OCI-LY7 (cell line): ENCODE results near the gene MEGF8. TPM values are rescaled to one million over a fixed set of nuclear protein-coding genes. Genes with fewer than 3 reads are reported as not detected.
A peak's percentile ranks its signal among the peaks of the same experiment; 100 is the strongest.

Source experiments
- Bru-seq: library from RNA; stranded (reverse); fragments of 400-500 nt; gene quantifications from one replicate; lab custom pipeline; 2021; lab: Mats Ljungman, UMichigan
- BruChase-seq, 2 experiments: library from RNA; stranded (reverse); fragments of 400-500 nt; gene quantifications; one replicate each; lab custom pipeline; 2021; lab: Mats Ljungman, UMichigan
- BruUV-seq: library from RNA; stranded (reverse); fragments of 400-500 nt; replicated peaks from 2 replicates; lab custom pipeline; 2021; lab: Mats Ljungman, UMichigan
- CTCF ChIA-PET: fragments of 300-600 bp; sonication (Branson Sonifier 250); formaldehyde crosslinking; loops from one replicate; lab custom pipeline; 2022; ENCODE audit warnings: antibody characterized with exemption; ENCODE audit not compliant: unreplicated experiment; lab: Charles Lee
- POLR2A ChIA-PET: fragments of 300-600 bp; sonication (Branson Sonifier 250); formaldehyde crosslinking; loops from one replicate; lab custom pipeline; 2022; ENCODE audit warnings: antibody characterized with exemption; lab: Charles Lee
- DNase-seq: peaks from one replicate; pipeline ENCODE4 v3.0.0-alpha.2; 2015; ENCODE audit warnings: low spot score
- H2AFZ ChIP-seq: fragments of 200-600 bp; sonication (generic), shearing (Covaris generic); 2 replicates; pipeline ENCODE4 v1.6.1; 2014; ENCODE audit warnings: mild to moderate bottlenecking, antibody characterized with exemption, low read length, moderate library complexity
- H3K27ac ChIP-seq: fragments of 200-600 bp; sonication (generic); 2 replicates; pipeline ENCODE4 v1.5.1; 2014; ENCODE audit warnings: mixed run types, low read depth, mild to moderate bottlenecking, moderate library complexity, low read length, inconsistent platforms; ENCODE audit not compliant: poor library complexity, severe bottlenecking
- H3K36me3 ChIP-seq: fragments of 200-600 bp; sonication (generic); 2 replicates; pipeline ENCODE4 v1.6.1; 2014; ENCODE audit warnings: mild to moderate bottlenecking, antibody characterized with exemption, low read length, moderate library complexity, mixed read lengths; ENCODE audit not compliant: insufficient read depth
- H3K4me1 ChIP-seq: fragments of 200-600 bp; sonication (generic); 2 replicates; pipeline ENCODE4 v1.5.1; 2014; ENCODE audit warnings: mild to moderate bottlenecking, low read length; ENCODE audit not compliant: insufficient read depth, poor library complexity, severe bottlenecking
- H3K4me2 ChIP-seq: fragments of 200-600 bp; sonication (generic); 2 replicates; pipeline ENCODE4 v1.6.1; 2014; ENCODE audit warnings: mild to moderate bottlenecking, low read length
- H3K4me3 ChIP-seq: fragments of 200-600 bp; sonication (generic); 2 replicates; pipeline ENCODE4 v1.5.1; 2014; ENCODE audit warnings: mild to moderate bottlenecking, low read depth, low read length; ENCODE audit not compliant: poor library complexity, severe bottlenecking
- H3K79me2 ChIP-seq: fragments of 200-600 bp; sonication (generic); 2 replicates; pipeline ENCODE4 v1.6.1; 2016; ENCODE audit warnings: low read depth, mild to moderate bottlenecking, low read length, moderate library complexity, mixed read lengths; ENCODE audit not compliant: insufficient read depth
- H3K9me2 ChIP-seq: fragments of 200-600 bp; sonication (generic); 2 replicates; pipeline ENCODE4 v1.6.1; 2016; ENCODE audit warnings: mild to moderate bottlenecking, low read length, mixed read lengths; ENCODE audit not compliant: insufficient read depth
- H3K9me3 ChIP-seq: fragments of 200-600 bp; sonication (generic); 2 replicates; pipeline ENCODE4 v1.6.1; 2014; ENCODE audit warnings: mild to moderate bottlenecking, mixed run types, low read length, mixed read lengths
- H4K20me1 ChIP-seq: fragments of 200-600 bp; sonication (generic); 2 replicates; pipeline ENCODE4 v1.6.1; 2014; ENCODE audit warnings: mild to moderate bottlenecking, antibody characterized with exemption, low read length, moderate library complexity, mixed read lengths; ENCODE audit not compliant: insufficient read depth
- EZH2phosphoT487 ChIP-seq: fragments of 200-600 bp; sonication (generic); IDR thresholded peaks from 2 replicates; pipeline ENCODE4 v1.6.1; 2018; ENCODE audit warnings: low read depth, borderline replicate concordance, mild to moderate bottlenecking, mixed run types, antibody characterized with exemption, low read length, moderate library complexity, mixed read lengths
- intact Hi-C: fragments of 100-400 bp; cut with micrococcal nuclease; formaldehyde crosslinking; loops from one replicate; pipeline ENCODE4 v1.10.0; 2022; ENCODE audit not compliant: unreplicated experiment
- long read RNA-seq: library from polyadenylated mRNA; stranded (forward); transcript quantifications from one replicate; pipeline ENCODE4 v2.0.0, GENCODE V29; 2022
- total RNA-seq, 2 experiments: library from RNA; depleted of rRNA in 1 of 2; stranded (reverse); fragments of >200 nt in 1 of 2; shearing (Covaris generic) in 1 of 2; gene quantifications; 2 replicates each; pipeline ENCODE4 v1.2.3, GENCODE V29; 2014 to 2022
- TF ChIP-seq, protein P1 (sequence below): fragments of 200-600 bp; sonication (generic); conservative IDR thresholded peaks from 2 replicates; pipeline ENCODE4 v1.5.1; 2014; ENCODE audit warnings: mild to moderate bottlenecking, antibody characterized with exemption, low read length, moderate library complexity, mixed read lengths

MEGF8 gene, protein sequence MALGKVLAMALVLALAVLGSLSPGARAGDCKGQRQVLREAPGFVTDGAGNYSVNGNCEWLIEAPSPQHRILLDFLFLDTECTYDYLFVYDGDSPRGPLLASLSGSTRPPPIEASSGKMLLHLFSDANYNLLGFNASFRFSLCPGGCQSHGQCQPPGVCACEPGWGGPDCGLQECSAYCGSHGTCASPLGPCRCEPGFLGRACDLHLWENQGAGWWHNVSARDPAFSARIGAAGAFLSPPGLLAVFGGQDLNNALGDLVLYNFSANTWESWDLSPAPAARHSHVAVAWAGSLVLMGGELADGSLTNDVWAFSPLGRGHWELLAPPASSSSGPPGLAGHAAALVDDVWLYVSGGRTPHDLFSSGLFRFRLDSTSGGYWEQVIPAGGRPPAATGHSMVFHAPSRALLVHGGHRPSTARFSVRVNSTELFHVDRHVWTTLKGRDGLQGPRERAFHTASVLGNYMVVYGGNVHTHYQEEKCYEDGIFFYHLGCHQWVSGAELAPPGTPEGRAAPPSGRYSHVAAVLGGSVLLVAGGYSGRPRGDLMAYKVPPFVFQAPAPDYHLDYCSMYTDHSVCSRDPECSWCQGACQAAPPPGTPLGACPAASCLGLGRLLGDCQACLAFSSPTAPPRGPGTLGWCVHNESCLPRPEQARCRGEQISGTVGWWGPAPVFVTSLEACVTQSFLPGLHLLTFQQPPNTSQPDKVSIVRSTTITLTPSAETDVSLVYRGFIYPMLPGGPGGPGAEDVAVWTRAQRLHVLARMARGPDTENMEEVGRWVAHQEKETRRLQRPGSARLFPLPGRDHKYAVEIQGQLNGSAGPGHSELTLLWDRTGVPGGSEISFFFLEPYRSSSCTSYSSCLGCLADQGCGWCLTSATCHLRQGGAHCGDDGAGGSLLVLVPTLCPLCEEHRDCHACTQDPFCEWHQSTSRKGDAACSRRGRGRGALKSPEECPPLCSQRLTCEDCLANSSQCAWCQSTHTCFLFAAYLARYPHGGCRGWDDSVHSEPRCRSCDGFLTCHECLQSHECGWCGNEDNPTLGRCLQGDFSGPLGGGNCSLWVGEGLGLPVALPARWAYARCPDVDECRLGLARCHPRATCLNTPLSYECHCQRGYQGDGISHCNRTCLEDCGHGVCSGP (N-terminal part only)
- total RNA-seq (2014; rRNA removed; shearing (Covaris generic)), result 6.0 and 10.5 TPM in 2 replicates
- 14.7 and 17.2 TPM in 2 replicates for total RNA-seq (2022)
- percentile 46 among the genes with signal in this experiment for Bru-seq, nascent RNA
- percentile 61 among the genes with signal in this experiment for BruChase-seq, experiment 1, labeled RNA remaining after a 6-hour chase
- percentile 57 among the genes with signal in this experiment for BruChase-seq, experiment 2, labeled RNA remaining after a 2-hour chase
- long read RNA-seq, partial matches to known transcripts, result 10 of 24 reads
- long read RNA-seq, other reads (novel, unspliced or antisense), result 14 of 24 reads

DNA sequence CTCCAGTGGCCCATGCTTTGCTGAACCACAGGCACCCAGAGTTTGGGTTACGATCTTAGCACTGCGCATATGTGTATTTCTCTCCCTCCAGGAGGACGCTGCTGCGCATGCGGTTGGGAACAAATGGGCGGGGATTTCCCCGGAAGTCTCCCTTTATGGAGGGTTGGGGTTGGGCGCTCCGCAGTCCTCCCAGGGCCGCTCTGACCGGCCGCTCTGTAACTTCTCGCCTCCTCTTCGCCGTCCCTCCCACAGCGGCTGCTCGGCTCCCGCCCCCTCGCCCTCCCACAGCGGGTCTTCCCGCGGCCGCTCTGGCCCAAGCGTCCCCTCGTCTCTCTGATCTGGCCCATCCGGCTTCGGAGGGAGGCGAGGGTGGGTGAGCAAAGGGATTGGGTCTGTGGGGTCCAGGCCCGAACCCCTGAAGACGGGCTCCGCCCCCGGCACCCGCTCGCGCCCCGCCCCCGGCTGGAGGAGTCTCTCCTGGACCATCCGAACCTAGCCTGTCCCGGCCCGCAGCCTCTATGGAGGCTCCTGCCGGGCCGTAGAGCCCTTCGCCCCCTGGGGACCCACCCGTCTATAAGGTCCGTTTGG, at the start of gene MEGF8:
Gene MEGF8 (plus strand): TSS at position 328 of the 588 bp plus-strand sequence. CDS start 609 bp downstream, outside the sequence.
- H3K4me1 ChIP-seq, result peaks cover 25% of the 10 kb centered on the region
- no peaks in the 10 kb centered on the region for H3K9me3 ChIP-seq
- H2AFZ ChIP-seq, result peak within 1 kb of the TSS; percentile 96
- peak within 1 kb of the TSS; percentile 91 for H3K4me3 ChIP-seq
- H3K9me2 ChIP-seq, result no peaks in the 10 kb centered on the region
- H3K36me3 ChIP-seq, result no peaks in the 10 kb centered on the region
- peak within 1 kb of the TSS; percentile 80 for H3K4me2 ChIP-seq
- H3K79me2 ChIP-seq, result peaks cover 20% of the 10 kb centered on the region; the same call in 1 of the 2 replicates
- intact Hi-C loops, result loop anchor here (1.0 kb wide), 1 partner anchor 217 kb away; no protein-coding TSS in a partner anchor
- no peaks in the 10 kb centered on the region for H4K20me1 ChIP-seq
- peak within 1 kb of the TSS; percentile 47 for H3K27ac ChIP-seq
- ChIA-PET POLR2A (no interaction called here), CTCF (no interaction called here)
- TSS peak; percentile 95 for BruUV-seq
- TF ChIP-seq, protein P1, sequence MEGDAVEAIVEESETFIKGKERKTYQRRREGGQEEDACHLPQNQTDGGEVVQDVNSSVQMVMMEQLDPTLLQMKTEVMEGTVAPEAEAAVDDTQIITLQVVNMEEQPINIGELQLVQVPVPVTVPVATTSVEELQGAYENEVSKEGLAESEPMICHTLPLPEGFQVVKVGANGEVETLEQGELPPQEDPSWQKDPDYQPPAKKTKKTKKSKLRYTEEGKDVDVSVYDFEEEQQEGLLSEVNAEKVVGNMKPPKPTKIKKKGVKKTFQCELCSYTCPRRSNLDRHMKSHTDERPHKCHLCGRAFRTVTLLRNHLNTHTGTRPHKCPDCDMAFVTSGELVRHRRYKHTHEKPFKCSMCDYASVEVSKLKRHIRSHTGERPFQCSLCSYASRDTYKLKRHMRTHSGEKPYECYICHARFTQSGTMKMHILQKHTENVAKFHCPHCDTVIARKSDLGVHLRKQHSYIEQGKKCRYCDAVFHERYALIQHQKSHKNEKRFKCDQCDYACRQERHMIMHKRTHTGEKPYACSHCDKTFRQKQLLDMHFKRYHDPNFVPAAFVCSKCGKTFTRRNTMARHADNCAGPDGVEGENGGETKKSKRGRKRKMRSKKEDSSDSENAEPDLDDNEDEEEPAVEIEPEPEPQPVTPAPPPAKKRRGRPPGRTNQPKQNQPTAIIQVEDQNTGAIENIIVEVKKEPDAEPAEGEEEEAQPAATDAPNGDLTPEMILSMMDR, result no peak; the same call in none of the 2 replicates
- TF ChIP-seq EZH2phosphoT487, result no peak
- DNase-seq, result peak; percentile 99

DNA sequence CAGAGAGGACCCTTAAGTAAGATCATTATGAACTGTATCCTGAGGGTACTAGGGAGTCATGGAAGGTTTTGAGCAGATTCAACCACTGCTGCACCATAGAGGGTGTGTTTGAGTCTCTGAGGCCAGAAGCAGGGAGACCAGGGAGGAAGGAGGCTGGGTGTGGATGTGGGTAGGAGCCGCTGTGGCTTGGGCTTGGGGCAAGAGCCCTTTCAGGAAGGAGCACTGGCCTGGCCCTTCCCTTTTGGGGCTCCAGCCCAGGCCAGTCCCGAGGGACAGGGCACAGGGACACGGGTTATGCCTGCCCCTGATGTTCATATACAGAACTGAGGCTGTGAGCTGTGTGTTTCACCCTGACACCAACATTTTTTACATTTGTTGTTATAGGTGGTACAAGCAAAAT, 49.2 kb upstream of the MEGF8 start:
- H2AFZ ChIP-seq, result no peak overlapping the region
- no peak overlapping the region for H3K27ac ChIP-seq
- no TSS peak for BruUV-seq
- ChIA-PET POLR2A (no interaction called here), CTCF (no interaction called here)
- no peaks in the 10 kb centered on the region for H4K20me1 ChIP-seq
- no peak for TF ChIP-seq EZH2phosphoT487
- TF ChIP-seq, protein P1, result no peak
- no peak overlapping the region for H3K4me2 ChIP-seq
- H3K9me3 ChIP-seq, result no peaks in the 10 kb centered on the region
- no peak for DNase-seq
- H3K36me3 ChIP-seq, result 0 out of 2 replicates have a peak, but pooled peaks cover 8% of the 10 kb centered on the region
- H3K79me2 ChIP-seq, result no peaks in the 10 kb centered on the region
- intact Hi-C loops, result no loop called here
- no peaks in the 10 kb centered on the region for H3K9me2 ChIP-seq
- H3K4me1 ChIP-seq, result peaks cover 24% of the 10 kb centered on the region
- no peak overlapping the region for H3K4me3 ChIP-seq
